HL-60 (cell line): Measurements from ENCODE around the gene HAUS2.

Source experiments
- CTCF ChIP-seq: IDR thresholded peaks from one replicate; pipeline ENCODE4 v1.5.1; 2011; ENCODE audit warnings: low read length, control low read depth, inconsistent platforms; ENCODE audit not compliant: insufficient read depth
- GABPA ChIP-seq: IDR thresholded peaks from 2 replicates; pipeline ENCODE4 v1.6.1; 2012; ENCODE audit warnings: low read depth

- TF ChIP-seq CTCF (no peak), GABPA (no peak)
Observed at GRCh38 chr15:42503825-42504224, 44.8 kb upstream of the HAUS2 start.
